ENCODE measurements around the gene DYNC1LI1.

DNA sequence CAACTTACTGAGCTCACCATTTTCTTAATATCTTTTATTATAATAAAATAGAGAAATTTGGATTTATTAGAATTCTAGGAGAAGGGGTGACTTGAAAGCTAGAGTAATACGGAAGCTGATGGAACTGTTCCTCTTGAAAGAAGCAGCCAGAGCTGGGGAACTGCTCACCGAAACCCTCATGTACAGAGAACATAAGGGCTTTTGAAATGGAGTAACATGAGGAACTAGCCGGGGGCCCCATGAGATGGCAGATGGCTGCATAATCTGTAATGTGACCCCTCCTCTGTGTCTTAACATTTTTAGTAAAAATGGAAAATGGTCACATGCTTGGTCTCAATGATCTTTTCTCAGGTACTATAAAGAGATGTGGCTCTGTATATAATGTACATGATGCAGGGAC, 15.7 kb upstream of the DYNC1LI1 start:
- TF ChIP-seq, protein P1, sequence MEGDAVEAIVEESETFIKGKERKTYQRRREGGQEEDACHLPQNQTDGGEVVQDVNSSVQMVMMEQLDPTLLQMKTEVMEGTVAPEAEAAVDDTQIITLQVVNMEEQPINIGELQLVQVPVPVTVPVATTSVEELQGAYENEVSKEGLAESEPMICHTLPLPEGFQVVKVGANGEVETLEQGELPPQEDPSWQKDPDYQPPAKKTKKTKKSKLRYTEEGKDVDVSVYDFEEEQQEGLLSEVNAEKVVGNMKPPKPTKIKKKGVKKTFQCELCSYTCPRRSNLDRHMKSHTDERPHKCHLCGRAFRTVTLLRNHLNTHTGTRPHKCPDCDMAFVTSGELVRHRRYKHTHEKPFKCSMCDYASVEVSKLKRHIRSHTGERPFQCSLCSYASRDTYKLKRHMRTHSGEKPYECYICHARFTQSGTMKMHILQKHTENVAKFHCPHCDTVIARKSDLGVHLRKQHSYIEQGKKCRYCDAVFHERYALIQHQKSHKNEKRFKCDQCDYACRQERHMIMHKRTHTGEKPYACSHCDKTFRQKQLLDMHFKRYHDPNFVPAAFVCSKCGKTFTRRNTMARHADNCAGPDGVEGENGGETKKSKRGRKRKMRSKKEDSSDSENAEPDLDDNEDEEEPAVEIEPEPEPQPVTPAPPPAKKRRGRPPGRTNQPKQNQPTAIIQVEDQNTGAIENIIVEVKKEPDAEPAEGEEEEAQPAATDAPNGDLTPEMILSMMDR (IDR thresholded peaks at IDR 0.05; ENCODE audit: borderline replicate concordance, extremely low read depth, low read length, poor library complexity, severe bottlenecking): no peak
- no peak for TF ChIP-seq EZH2 (IDR thresholded peaks at IDR 0.05; ENCODE audit: borderline replicate concordance, low read depth, low read length, severe bottlenecking)
